Uterus (tissue), 4 donors: ENCODE measurements around the gene PTCSC3. TPM values are rescaled to one million over a fixed set of nuclear protein-coding genes. Genes with fewer than 3 reads are reported as not detected.
"Not testable (repeated sequence)": the region's sequence is repeated elsewhere in the genome, so short reads cannot be mapped to it uniquely, and the experiment has no call there.

ENCODE experiments used
- DNase-seq, 2 donors: peaks; one replicate each; pipeline ENCODE4 v3.0.0-alpha.2; 2019 to 2020
- H3K27ac ChIP-seq, 2 donors: fragments of 200-600 bp; sonication (generic); 1 replicate in 1 of 2; 2 replicates in 1 of 2; pipeline ENCODE4 v1.5.1; 2016 to 2018
- H3K27me3 ChIP-seq, 2 donors: fragments of 200-600 bp; sonication (generic); one replicate each; pipeline ENCODE4 v1.5.1; 2018 to 2019; ENCODE audit warnings: control low read depth in 1 of 2
- H3K36me3 ChIP-seq, 2 donors: fragments of 200-600 bp; sonication (generic); one replicate each; pipeline ENCODE4 v1.5.1; 2019; ENCODE audit warnings: control low read depth in 1 of 2
- H3K4me1 ChIP-seq, 2 donors: fragments of 200-600 bp; sonication (generic); one replicate each; pipeline ENCODE4 v1.5.1; 2018 to 2019; ENCODE audit warnings: control low read depth in 1 of 2
- H3K4me3 ChIP-seq, 2 donors: fragments of 200-600 bp; sonication (generic); 1 replicate in 1 of 2; 2 replicates in 1 of 2; pipeline ENCODE4 v1.5.1; 2018 to 2019; ENCODE audit warnings: mild to moderate bottlenecking in 1 of 2
- H3K9me3 ChIP-seq, 2 donors: fragments of 200-600 bp; sonication (generic); one replicate each; pipeline ENCODE4 v1.5.1; 2019; ENCODE audit warnings: control low read depth in 1 of 2
- POLR2A ChIP-seq, 2 donors: fragments of 450-650 bp; IDR thresholded peaks; one replicate each; pipeline ENCODE4 v1.6.1; 2016; ENCODE audit warnings: antibody characterized with exemption in 2 of 2, mild to moderate bottlenecking in 1 of 2, moderate library complexity in 1 of 2
- intact Hi-C: fragments of 100-400 bp; cut with DNase I; formaldehyde crosslinking; loops from one replicate; pipeline ENCODE4 v1.15.1; 2023; ENCODE audit warnings: low total_unique reads
- total RNA-seq, 4 donors: library from RNA; depleted of rRNA in 3 of 4; stranded (reverse); fragments of >200 nt in 3 of 4; gene quantifications; one replicate each; pipeline versions ENCODE4 v1.1.0 to v1.2.4, GENCODE V29; 2014 to 2023
- TF ChIP-seq, protein P1 (sequence below), 4 experiments: fragments of 200-600 bp in 2 of 4; fragments of 450-650 bp in 2 of 4; sonication (generic) in 2 of 4; IDR thresholded peaks; one replicate each; pipeline ENCODE4 v1.5.1; 2016 to 2019; ENCODE audit warnings: antibody characterized with exemption in 4 of 4, mild to moderate bottlenecking in 2 of 4, moderate library complexity in 1 of 4
- donor health status: DM: yes; HTN: yes; CAD: no.

PTCSC3 gene
- total RNA-seq, 4 donors from 2014 or later, result not detected

DNA sequence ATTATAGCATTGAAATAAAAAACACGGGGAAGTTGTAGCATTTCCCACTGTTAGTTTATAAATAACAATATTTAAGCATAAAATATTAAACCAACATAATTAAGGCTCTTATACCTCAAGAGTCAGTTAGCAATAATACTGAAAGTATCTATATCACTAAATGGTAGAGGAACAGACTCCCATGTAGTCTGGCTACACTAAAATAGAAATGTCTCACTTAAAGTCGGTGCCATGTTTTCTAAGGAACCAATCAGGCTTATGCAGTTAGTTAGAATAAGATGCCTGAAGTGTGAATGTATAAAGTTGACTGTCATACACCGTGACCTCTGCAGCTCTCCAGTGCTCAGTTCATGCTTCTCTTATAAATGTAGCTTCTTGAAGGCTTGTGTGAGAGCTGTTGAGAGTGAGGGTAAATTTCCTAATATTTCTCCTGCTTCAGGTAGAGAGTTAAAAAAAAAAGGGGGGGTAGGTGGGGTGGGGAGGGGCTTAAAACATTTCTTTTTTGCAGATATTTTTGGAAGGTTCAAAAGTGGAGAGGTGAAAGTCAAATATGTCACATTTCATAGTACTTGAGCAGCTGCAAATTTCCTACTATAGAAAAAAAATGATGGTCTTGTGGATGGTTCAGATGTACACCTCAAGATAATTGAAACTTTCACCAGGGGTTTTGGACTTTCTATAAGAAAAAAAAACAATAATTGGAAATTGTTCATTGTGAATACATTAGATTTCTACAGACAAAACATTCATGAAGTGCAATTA is 64.5 kb downstream of the PTCSC3 start:
- DNase-seq, result no peak
- no peaks in the 10 kb centered on the region for H3K4me1 ChIP-seq
- intact Hi-C loops, result no loop called here
- TF ChIP-seq, protein P1, sequence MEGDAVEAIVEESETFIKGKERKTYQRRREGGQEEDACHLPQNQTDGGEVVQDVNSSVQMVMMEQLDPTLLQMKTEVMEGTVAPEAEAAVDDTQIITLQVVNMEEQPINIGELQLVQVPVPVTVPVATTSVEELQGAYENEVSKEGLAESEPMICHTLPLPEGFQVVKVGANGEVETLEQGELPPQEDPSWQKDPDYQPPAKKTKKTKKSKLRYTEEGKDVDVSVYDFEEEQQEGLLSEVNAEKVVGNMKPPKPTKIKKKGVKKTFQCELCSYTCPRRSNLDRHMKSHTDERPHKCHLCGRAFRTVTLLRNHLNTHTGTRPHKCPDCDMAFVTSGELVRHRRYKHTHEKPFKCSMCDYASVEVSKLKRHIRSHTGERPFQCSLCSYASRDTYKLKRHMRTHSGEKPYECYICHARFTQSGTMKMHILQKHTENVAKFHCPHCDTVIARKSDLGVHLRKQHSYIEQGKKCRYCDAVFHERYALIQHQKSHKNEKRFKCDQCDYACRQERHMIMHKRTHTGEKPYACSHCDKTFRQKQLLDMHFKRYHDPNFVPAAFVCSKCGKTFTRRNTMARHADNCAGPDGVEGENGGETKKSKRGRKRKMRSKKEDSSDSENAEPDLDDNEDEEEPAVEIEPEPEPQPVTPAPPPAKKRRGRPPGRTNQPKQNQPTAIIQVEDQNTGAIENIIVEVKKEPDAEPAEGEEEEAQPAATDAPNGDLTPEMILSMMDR (IDR thresholded peaks at IDR 0.05), result no peak
- no peak for TF ChIP-seq POLR2A (IDR thresholded peaks at IDR 0.05)
- H3K27ac ChIP-seq, result no peak overlapping the region
- H3K4me3 ChIP-seq, result no peak overlapping the region
- H3K9me3 ChIP-seq, result no peaks in the 10 kb centered on the region
- H3K27me3 ChIP-seq, result no peaks in the 10 kb centered on the region
- H3K36me3 ChIP-seq, result no peaks in the 10 kb centered on the region

DNA sequence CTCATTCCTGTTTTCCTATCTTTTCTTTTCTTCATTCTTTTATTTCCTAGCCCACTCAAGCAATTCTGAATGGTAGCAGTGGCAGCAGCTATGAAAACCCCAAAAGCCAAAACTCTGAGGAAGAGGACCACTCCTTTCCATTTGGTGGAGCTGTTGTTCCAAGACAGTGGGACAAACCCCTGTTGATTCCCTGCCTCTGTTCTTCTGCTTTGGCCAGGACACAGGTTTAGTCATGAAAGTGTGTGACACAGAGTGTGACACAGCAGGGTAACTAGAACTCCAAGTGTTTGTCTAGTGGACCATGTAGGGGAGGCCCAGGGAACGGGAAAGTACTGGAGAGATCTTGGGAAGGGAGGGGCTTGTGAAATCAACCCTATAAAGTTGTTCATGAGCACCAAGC is 71.1 kb downstream of the PTCSC3 start:
- Histone ChIP-seq H3K27ac (no peak overlapping the region), H3K9me3 (no peaks in the 10 kb centered on the region), H3K36me3 (no peaks in the 10 kb centered on the region), H3K4me3 (no peak overlapping the region), H3K4me1 (no peaks in the 10 kb centered on the region), H3K27me3 (no peaks in the 10 kb centered on the region)
- intact Hi-C loops, result no loop called here
- no peak for TF ChIP-seq POLR2A (IDR thresholded peaks at IDR 0.05)
- TF ChIP-seq, protein P1 (IDR thresholded peaks at IDR 0.05), result no peak
- DNase-seq, result no peak

DNA sequence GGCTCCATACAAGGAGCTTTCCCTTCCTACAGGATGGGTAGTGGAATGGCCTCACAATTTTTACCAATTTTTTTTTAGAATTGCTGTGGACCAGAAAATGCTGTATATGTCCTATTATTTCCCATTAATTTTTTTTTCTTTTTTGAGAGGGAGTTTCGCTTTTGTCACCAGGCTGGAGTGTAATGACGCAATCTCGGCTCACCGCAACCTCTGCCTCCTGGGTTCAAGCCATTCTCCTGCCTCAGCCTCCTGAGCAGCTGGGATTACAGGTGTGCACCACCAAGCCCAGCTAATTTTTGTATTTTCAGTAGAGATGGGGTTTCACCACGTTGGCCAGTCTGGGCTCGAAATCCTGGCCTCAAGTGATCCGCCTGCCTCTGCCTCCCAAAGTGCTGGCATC is 72.3 kb downstream of the PTCSC3 start:
- intact Hi-C loops, H3K4me3 ChIP-seq, DNase-seq, H3K9me3 ChIP-seq, H3K4me1 ChIP-seq, H3K27me3 ChIP-seq, H3K36me3 ChIP-seq, H3K27ac ChIP-seq: not testable (repeated sequence)

DNA sequence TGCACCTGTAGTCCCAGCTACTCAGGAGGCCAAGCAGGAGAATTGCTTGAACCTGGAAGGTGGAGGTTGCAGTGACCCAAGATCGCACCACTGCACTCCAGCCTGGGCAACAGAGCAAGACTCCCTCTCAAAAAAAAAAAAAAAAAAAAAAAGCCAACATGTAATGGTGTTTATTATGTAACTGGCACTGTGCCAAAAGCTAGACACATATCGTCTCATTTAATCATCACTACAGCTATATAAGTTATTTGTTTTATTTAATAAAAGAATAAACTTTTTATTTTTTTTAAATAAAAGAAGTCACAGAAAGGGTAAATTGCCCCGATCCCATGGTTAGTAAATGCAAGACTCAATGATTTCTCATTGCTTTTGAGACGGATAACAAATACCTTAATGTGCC is 76.9 kb downstream of the PTCSC3 start:
- no peak for TF ChIP-seq POLR2A (IDR thresholded peaks at IDR 0.05)
- TF ChIP-seq, protein P1 (IDR thresholded peaks at IDR 0.05), result no peak
- no peak overlapping the region for H3K4me3 ChIP-seq
- no peaks in the 10 kb centered on the region for H3K36me3 ChIP-seq
- intact Hi-C loops, result no loop called here
- no peaks in the 10 kb centered on the region for H3K4me1 ChIP-seq
- H3K27me3 ChIP-seq, result no peaks in the 10 kb centered on the region
- H3K9me3 ChIP-seq, result no peaks in the 10 kb centered on the region
- no peak for DNase-seq
- H3K27ac ChIP-seq, result no peak overlapping the region

DNA sequence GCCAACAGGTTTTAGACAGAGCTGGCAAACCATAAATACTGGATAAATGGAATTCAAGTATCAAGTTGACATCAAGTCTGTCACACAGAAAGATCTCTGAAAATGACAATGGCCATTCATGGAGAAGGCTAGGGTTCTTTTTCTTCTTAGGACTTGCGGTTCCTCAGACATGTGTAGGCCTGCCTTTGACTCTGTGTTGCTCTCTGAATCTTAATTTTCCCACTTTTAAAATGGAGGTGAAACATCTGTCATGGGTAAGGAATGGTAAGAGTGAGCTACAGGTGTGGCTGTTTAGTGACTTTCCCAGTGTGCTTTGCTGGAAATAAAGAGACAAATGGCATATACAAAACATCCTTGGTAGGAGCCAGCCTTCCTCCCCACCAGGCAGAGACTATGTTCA is 79.2 kb downstream of the PTCSC3 start:
- Histone ChIP-seq H3K9me3 (no peaks in the 10 kb centered on the region), H3K4me1 (no peaks in the 10 kb centered on the region), H3K27ac (no peak overlapping the region), H3K36me3 (no peaks in the 10 kb centered on the region), H3K27me3 (no peaks in the 10 kb centered on the region), H3K4me3 (no peak overlapping the region)
- intact Hi-C loops, result no loop called here
- DNase-seq, result no peak
- TF ChIP-seq POLR2A (IDR thresholded peaks at IDR 0.05), result no peak
- TF ChIP-seq, protein P1 (IDR thresholded peaks at IDR 0.05), result no peak
